GM19397 (cell line): Measurements from ENCODE around the gene SERPINA3.

Experiments
- ATAC-seq: cut with Tn5 transposase; IDR thresholded peaks from one replicate; pipeline ENCODE4 v1.9.1; 2021; ENCODE audit warnings: mild to moderate bottlenecking, moderate library complexity; ENCODE audit not compliant: unreplicated experiment

Gene SERPINA3

DNA sequence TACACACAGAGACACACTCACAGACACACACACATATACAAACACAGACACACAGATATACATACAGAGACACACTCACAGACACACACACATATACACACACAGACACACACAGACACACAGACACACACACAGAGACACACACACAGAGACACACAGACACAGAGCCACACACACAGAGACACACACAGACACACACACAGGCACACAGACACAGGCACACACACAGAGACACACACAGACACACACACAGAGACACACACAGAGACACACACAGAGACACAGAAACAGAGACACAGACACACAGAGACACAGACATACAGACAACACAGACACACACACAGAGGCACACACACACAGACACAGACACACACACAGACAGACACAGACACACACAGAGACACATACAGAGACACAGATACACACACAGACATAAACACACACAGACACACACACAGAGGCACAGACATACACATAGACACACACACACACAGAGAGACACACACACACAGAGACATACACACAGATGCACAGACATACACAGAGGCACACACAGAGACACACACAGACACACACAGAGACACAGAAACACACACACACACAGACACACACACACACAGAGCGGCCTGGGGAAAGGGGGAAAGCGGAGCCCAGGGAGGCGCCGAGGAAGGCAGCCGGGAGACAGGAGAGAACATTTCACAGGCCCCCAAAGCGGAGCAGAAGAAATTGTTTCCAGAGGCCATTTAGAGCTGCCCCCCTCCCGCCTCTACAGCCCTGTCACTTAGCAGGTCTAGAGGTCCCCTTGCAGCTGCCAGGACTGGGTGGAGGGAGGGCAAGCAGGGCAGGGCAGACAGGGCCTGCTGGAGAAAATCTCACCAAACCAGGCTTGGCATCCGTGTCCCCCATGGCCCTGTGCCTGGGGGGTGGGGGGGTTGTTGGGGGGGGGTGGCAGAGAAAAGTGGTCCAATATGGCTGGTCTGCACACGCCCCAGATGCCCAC lies 38.9 kb downstream of the SERPINA3 start:
- no peak for ATAC-seq

- ATAC-seq: no peak
Measured at GRCh38 chr14:94653321-94653720, 41.1 kb downstream of the SERPINA3 start.

DNA sequence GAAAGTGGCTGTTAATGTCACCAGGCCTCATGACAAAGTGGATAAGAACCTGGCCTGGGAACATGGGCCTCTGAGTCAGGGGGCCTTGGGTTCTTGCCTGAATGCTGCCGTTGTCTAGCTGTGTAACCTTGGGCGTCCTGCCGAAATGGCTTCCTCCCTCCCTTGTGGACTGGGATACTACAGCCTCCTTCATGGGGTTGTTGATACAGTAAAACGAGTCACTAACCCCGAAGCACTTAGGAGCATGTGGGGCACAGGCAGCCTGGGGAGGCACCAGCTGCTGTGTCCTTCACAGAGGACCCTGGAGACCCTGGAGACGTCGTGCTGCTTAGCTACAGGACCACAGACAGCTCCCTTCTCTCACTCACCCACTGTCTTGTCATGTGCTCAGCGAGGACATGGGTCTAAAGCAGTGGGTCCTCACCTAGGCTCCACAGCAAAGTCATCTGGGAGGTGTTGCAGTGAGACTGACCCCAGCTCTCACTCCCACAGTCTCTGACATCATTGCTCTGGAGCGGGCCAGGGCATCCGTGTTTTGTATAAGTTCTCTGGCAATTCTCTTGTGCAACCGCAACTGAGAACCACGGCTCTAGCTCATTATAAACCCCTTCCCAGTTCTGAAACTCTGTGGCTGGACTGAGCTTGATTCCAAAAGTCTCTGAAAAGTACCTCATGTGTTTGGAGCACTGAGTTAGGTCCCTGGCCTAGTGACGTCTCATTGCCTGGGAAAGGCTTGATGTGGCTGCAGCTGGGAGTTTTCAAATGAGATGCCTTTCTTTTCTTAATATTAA lies 42.1 kb downstream of the SERPINA3 start:
- no peak for ATAC-seq

DNA sequence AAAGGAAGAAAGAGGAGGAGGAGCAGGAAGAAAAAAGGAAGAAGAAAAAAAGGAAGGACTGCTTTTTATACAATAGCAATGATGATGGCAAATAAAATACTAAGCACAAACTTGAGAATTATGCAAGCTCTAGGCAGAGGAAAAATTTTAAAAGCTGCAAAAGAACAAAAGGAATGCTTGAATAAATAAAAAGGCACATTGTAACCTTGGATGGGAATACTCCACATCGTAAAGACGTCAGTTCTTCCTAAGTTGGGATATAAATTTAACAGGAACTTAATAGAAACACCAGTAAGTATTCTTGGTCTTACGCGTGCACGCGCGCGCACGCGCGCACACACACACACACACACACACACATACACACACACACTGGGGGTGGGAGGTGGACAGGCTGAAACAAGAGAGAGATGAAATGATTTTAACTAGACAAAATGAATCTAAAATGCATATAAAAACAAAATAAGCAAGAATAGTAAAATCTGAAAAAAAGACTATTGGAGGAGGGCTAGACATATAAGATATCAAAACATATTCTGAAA lies 43.0 kb downstream of the SERPINA3 start:
- ATAC-seq: no peak

- no peak for ATAC-seq
Measured at GRCh38 chr14:94656043-94656442, 43.9 kb downstream of the SERPINA3 start.

- ATAC-seq: no peak
Measured at GRCh38 chr14:94659256-94659655, 47.1 kb downstream of the SERPINA3 start.

GRCh38 chr14:94659901-94660300 lies 47.7 kb downstream of the SERPINA3 start:
- no peak for ATAC-seq

GRCh38 chr14:94660306-94660946 lies 48.2 kb downstream of the SERPINA3 start:
- no peak for ATAC-seq

- no peak for ATAC-seq
Measured at GRCh38 chr14:94663538-94663937, 51.3 kb downstream of the SERPINA3 start.

- ATAC-seq: no peak
Measured at GRCh38 chr14:94663965-94664704, 51.9 kb downstream of the SERPINA3 start.

DNA sequence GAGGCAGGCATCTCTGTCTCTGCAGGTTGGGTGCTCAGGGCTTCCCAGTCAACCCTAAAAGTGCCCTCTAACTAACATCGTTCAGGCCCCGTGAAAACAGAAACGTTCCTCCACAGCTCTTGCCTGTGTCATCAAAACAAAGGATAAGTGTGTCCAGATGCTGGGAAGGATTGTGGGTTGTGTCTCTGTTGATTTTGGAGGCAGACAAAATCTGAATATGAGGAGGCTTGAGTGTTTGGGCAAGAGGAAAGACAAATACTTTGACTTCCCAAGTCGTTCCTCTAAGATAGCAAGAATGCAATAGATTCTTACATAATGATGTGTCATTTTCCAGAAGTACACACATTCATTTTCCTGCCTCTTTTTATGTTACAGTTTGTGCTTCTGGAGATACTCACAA lies 52.9 kb downstream of the SERPINA3 start:
- ATAC-seq: no peak

DNA sequence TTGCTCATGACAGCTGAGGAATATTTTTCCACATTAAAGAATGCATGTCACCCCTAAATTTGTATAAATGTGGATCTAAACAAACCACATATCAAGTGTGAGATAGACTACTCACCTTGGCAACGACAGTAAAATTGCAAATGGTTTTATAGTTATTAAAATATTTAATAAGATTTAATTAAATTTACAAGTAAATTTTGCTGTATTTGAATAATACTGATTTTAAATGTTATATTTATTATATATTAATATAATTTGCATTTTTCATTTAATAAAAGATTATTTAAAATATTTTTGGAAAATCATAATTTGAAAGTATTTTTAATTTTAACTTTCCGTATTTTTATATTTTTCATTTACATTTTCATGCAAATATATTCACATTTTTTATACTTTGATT lies 53.4 kb downstream of the SERPINA3 start:
- ATAC-seq: no peak

GRCh38 chr14:94670692-94671285 lies 58.6 kb downstream of the SERPINA3 start:
- ATAC-seq: no peak

GRCh38 chr14:94671870-94672444 lies 59.8 kb downstream of the SERPINA3 start:
- no peak for ATAC-seq

GRCh38 chr14:94673071-94673470 lies 60.9 kb downstream of the SERPINA3 start:
- no peak for ATAC-seq
